ENCODE measurements around the gene TRIM67. TPM values are rescaled to one million over a fixed set of nuclear protein-coding genes. Genes with fewer than 3 reads are reported as not detected.

Gene TRIM67
- total RNA-seq = not detected

DNA sequence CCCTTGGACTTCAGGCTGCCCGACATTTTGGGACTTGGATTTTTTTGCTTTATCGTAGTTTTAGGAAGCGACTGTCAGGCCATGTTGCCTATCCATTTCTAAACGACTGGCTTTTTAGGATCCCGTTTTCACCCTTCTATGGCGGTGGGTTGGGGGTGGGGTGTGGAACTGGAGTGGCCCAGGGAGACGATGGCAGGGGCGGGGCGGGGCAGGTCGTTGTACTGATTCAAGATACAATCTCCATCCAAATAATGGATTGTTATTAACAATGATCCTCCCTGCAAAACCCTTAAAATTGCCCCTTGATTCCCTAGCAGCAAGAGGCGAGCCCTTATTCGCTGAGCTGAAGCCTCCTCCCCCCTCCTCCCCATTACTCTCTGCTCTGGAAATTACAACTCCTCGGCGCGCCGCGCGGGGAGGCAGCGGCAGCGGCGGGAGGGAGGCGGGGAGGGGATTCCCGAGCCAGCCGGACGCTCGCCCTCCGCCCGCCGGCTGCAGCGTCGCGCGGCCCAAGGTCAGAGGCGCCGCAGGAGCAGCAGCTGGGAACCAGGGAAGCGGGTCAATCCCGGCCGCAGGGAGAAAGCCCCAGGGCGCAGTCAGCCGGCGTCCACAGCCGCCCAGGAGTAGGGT lies at the start of gene TRIM67:
TSS of gene TRIM67 (plus strand) at position 392 of the 630 bp plus-strand sequence. CDS start 912 bp downstream, outside the sequence.
- peaks cover 18 to 28% of the 10 kb centered on the region in 2 donors for H3K4me1 ChIP-seq (ENCODE audit: control insufficient read depth in 1 of 2, low read depth in 2 of 2)
- DNase-seq (ENCODE audit: low spot score) = no peak
- H3K9me3 ChIP-seq = no peaks in the 10 kb centered on the region
- H3K27ac ChIP-seq = no peak within 1 kb of the TSS
- TF ChIP-seq, protein P1, sequence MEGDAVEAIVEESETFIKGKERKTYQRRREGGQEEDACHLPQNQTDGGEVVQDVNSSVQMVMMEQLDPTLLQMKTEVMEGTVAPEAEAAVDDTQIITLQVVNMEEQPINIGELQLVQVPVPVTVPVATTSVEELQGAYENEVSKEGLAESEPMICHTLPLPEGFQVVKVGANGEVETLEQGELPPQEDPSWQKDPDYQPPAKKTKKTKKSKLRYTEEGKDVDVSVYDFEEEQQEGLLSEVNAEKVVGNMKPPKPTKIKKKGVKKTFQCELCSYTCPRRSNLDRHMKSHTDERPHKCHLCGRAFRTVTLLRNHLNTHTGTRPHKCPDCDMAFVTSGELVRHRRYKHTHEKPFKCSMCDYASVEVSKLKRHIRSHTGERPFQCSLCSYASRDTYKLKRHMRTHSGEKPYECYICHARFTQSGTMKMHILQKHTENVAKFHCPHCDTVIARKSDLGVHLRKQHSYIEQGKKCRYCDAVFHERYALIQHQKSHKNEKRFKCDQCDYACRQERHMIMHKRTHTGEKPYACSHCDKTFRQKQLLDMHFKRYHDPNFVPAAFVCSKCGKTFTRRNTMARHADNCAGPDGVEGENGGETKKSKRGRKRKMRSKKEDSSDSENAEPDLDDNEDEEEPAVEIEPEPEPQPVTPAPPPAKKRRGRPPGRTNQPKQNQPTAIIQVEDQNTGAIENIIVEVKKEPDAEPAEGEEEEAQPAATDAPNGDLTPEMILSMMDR (IDR thresholded peaks at IDR 0.05) = no peak
- ATAC-seq (ENCODE audit: insufficient number of reproducible peaks, low FRiP score, low read depth) = no peak
- H3K36me3 ChIP-seq = no peaks in the 10 kb centered on the region
- H3K4me3 ChIP-seq = peak within 1 kb of the TSS; percentile 65
- H3K27me3 ChIP-seq (replicated peaks; ENCODE audit: insufficient read depth) = peaks cover 11% of the 10 kb centered on the region

- TF ChIP-seq, protein P1 (IDR thresholded peaks at IDR 0.05) = no peak
- ATAC-seq (ENCODE audit: insufficient number of reproducible peaks, low FRiP score, low read depth) = no peak
Measured at GRCh38 chr1:231116738-231117137, 45.1 kb upstream of the TRIM67 start.

DNA sequence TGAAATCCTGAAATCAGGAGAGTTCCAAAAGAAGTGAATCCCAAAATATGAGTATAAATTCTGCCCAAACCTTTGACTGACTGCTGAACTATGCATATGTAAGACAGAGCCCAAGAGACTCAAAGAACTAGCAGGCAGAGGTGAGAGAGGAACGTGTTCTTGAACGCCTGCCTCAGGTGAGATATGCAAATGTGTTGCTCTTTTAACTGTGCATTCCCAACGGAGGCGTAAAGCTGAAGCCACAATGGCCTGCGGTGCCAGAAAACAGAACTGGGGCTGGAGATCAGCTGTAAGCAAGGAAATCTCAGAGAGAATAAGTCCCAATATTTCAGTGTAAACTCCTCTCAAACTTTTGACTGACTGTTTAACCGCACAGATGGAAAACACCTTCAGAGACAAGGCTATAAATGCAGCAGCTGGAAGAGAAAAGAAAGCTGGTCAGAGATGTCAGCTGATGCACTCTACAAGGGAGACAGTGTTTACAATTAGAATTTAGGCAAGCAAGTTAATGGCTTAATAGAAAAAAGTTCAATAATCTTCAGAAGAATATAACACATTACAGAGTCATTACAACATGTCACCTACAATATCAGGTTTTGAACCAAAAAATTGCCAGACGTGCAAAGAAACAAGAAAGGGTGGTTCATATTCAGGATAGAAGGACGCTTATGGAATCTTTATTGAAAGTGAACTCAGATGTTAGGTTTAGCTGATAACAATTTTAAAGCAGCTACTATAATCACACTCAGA lies 43.0 kb upstream of the TRIM67 start:
- TF ChIP-seq, protein P1 (IDR thresholded peaks at IDR 0.05) = no peak

More at GRCh38 chr1:231116738-231117137, 45.1 kb upstream of the TRIM67 start:
- Histone ChIP-seq H3K27me3 (replicated peaks; ENCODE audit: insufficient read depth) (no peaks in the 10 kb centered on the region), H3K9me3 (peaks cover 3% of the 10 kb centered on the region), H3K4me3 (no peak overlapping the region), H3K27ac (no peak overlapping the region), H3K4me1 (ENCODE audit: control insufficient read depth in 1 of 2, low read depth in 2 of 2) (no peaks in the 10 kb centered on the region), H3K36me3 (no peaks in the 10 kb centered on the region)
- no peak for DNase-seq (ENCODE audit: low spot score)

GRCh38 chr1:231121533-231121932 lies 40.3 kb upstream of the TRIM67 start:
- Histone ChIP-seq H3K36me3 (no peaks in the 10 kb centered on the region), H3K9me3 (peaks cover 3% of the 10 kb centered on the region), H3K27me3 (replicated peaks; ENCODE audit: insufficient read depth) (no peaks in the 10 kb centered on the region), H3K4me1 (ENCODE audit: control insufficient read depth in 1 of 2, low read depth in 2 of 2) (no peaks in the 10 kb centered on the region), H3K27ac (no peak overlapping the region), H3K4me3 (no peak overlapping the region)
- ATAC-seq (ENCODE audit: insufficient number of reproducible peaks, low FRiP score, low read depth) = no peak
- no peak for DNase-seq (ENCODE audit: low spot score)
- TF ChIP-seq, protein P1 (IDR thresholded peaks at IDR 0.05) = no peak

More for the DNA sequence above, 43.0 kb upstream of the TRIM67 start:
- ATAC-seq (ENCODE audit: insufficient number of reproducible peaks, low FRiP score, low read depth) (no peak), DNase-seq (ENCODE audit: low spot score) (no peak)
- no peak overlapping the region for H3K4me3 ChIP-seq
- H3K4me1 ChIP-seq (ENCODE audit: control insufficient read depth in 1 of 2, low read depth in 2 of 2) = no peaks in the 10 kb centered on the region
- peaks cover 3% of the 10 kb centered on the region for H3K9me3 ChIP-seq
- no peaks in the 10 kb centered on the region for H3K27me3 ChIP-seq (replicated peaks; ENCODE audit: insufficient read depth)
- H3K36me3 ChIP-seq = no peaks in the 10 kb centered on the region
- no peak overlapping the region for H3K27ac ChIP-seq

- Histone ChIP-seq H3K36me3 (no peaks in the 10 kb centered on the region), H3K4me3 (no peak overlapping the region), H3K4me1 (ENCODE audit: control insufficient read depth in 1 of 2, low read depth in 2 of 2) (no peaks in the 10 kb centered on the region), H3K9me3 (peaks cover 3% of the 10 kb centered on the region), H3K27me3 (replicated peaks; ENCODE audit: insufficient read depth) (no peaks in the 10 kb centered on the region), H3K27ac (no peak overlapping the region)
- DNase-seq (ENCODE audit: low spot score) (no peak), ATAC-seq (ENCODE audit: insufficient number of reproducible peaks, low FRiP score, low read depth) (no peak)
- TF ChIP-seq, protein P1 (IDR thresholded peaks at IDR 0.05) = no peak
Measured at GRCh38 chr1:231122143-231122542, 39.7 kb upstream of the TRIM67 start.
